SH-SY5Y (cell line): ENCODE results near the gene B4GALNT1.

Experiments
- GATA2 ChIP-seq: IDR thresholded peaks from 2 replicates; pipeline ENCODE4 v1.6.1; 2011; ENCODE audit warnings: mild to moderate bottlenecking, low read depth, low read length
- GATA3 ChIP-seq: IDR thresholded peaks from 2 replicates; pipeline ENCODE4 v1.6.1; 2011; ENCODE audit warnings: low read depth, mild to moderate bottlenecking, low read length, moderate library complexity

DNA sequence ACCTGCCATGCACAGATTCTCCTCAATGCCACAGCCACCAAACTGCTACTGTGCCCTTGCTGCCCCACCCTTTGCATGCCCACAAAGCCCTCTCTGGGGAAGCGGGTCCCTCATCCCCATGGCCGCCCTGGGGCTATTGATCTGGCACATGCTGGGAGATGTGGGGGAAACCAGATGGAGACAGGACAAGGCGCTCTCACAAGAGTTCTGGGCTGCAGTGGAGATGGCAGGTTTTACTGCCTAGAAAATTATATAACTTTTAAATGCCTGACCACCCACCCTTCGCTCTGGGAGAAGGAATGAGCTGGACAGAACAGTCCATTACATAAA, 52.6 kb downstream of the B4GALNT1 start:
- TF ChIP-seq GATA3 = no peak
- no peak for TF ChIP-seq GATA2
